Testis (tissue), 5 donors: ENCODE results near the gene FAM83D. TPM values are rescaled to one million over a fixed set of nuclear protein-coding genes. Genes with fewer than 3 reads are reported as not detected.
A peak's percentile ranks its signal among the peaks of the same experiment; 100 is the strongest.

Source experiments
- DNase-seq: peaks from one replicate; pipeline ENCODE4 v3.0.0-alpha.2; 2019
- H3K27ac ChIP-seq, 2 donors: fragments of 200-600 bp; sonication (generic); one replicate each; pipeline ENCODE4 v1.5.1; 2019
- H3K27me3 ChIP-seq: fragments of 200-600 bp; sonication (generic); one replicate; pipeline ENCODE4 v1.5.1; 2019
- H3K36me3 ChIP-seq: fragments of 200-600 bp; sonication (generic); one replicate; pipeline ENCODE4 v1.5.1; 2017; ENCODE audit warnings: low read depth; ENCODE audit errors: missing control alignments
- H3K4me1 ChIP-seq: fragments of 200-600 bp; sonication (generic); one replicate; pipeline ENCODE4 v1.5.1; 2019
- H3K4me3 ChIP-seq, 2 donors: fragments of 200-600 bp; sonication (generic); one replicate each; pipeline ENCODE4 v1.5.1; 2017 to 2019
- H3K9me3 ChIP-seq: fragments of 200-600 bp; sonication (generic); one replicate; pipeline ENCODE4 v1.5.1; 2017
- CTCF ChIP-seq, 3 experiments: fragments of 450-650 bp in 2 of 3; fragments of 200-600 bp in 1 of 3; sonication (generic) in 1 of 3; IDR thresholded peaks; one replicate each; pipeline ENCODE4 v1.5.1; 2016 to 2019; ENCODE audit warnings: antibody characterized with exemption in 3 of 3, mild to moderate bottlenecking in 2 of 3, moderate library complexity in 1 of 3
- POLR2A ChIP-seq: fragments of 450-650 bp; IDR thresholded peaks from one replicate; pipeline ENCODE4 v1.6.1; 2017; ENCODE audit warnings: antibody characterized with exemption, mild to moderate bottlenecking, moderate library complexity
- WGBS, 2 donors: methylation state at CpG; one replicate each; pipeline ENCODE4 v1.1.5; 2018; 5-methylcytosine and 5-hydroxymethylcytosine counted together
- intact Hi-C: fragments of 100-400 bp; cut with DNase I; formaldehyde crosslinking; loops from one replicate; pipeline ENCODE4 v1.15.1; 2023; ENCODE audit warnings: low total_unique reads
- long read RNA-seq, 2 donors: transcript quantifications; one replicate each; lab custom pipeline, GENCODE V29; 2026
- polyA plus RNA-seq: library from polyadenylated mRNA; stranded (reverse); fragments of 350-450 nt; fragmentation: Illumina TruSeq; extraction: RNeasy Lipid Tissue Mini Kit (QIAGEN cat#74804); gene quantifications from one replicate; pipeline ENCODE4 v1.2.3, GENCODE V29; 2014; ENCODE audit warnings: low read depth, low replicate concordance; ENCODE audit not compliant: insufficient read depth
- total RNA-seq, 2 donors: library from RNA; depleted of rRNA; stranded (reverse); fragments of >200 nt; gene quantifications; one replicate each; pipeline ENCODE4 v1.2.3, GENCODE V29; 2016

The FAM83D gene
- total RNA-seq (10 to 100 TPM; 13.1 to 13.7 TPM), polyA plus RNA-seq (10.1 TPM)
- long read RNA-seq, donor 1, transcript FAM83D-201 (4 exons, 2,475 nt): major isoform, 15 of 15 reads
- long read RNA-seq, donor 1, partial matches to known transcripts: 0 of 15 reads
- long read RNA-seq, donor 1, other reads (novel, unspliced or antisense): 0 of 15 reads
- long read RNA-seq, donor 2, partial matches to known transcripts: 0 of 3 reads
- long read RNA-seq, donor 2, other reads (novel, unspliced or antisense): 0 of 3 reads

- intact Hi-C loops: no loop called here
- Histone ChIP-seq H3K9me3 (no peaks in the 10 kb centered on the region), H3K36me3 (no peaks in the 10 kb centered on the region), H3K27ac (peak within 1 kb of the TSS in 1 of 2 donors; percentile 45), H3K4me3 (peak within 1 kb of the TSS; percentile 60 to 62), H3K4me1 (peaks cover 5% of the 10 kb centered on the region), H3K27me3 (no peaks in the 10 kb centered on the region)
- peak in 1 of 3 experiments; percentile 90 for TF ChIP-seq CTCF (IDR thresholded peaks at IDR 0.05)
- TF ChIP-seq POLR2A: no peak
- 0% methylated on average over 5 to 56 of the region's 95 CpGs for WGBS, 2 donors
- peak; percentile 97 for DNase-seq
These were observed at the start of gene FAM83D for GRCh38 chr20:38926142-38926933. Gene FAM83D, plus strand, starts transcription at chr20:38926417. Its CDS starts 26 bp downstream, at chr20:38926443.

GRCh38 chr20:38877483-38877882 lies 48.7 kb upstream of the FAM83D start:
- Histone ChIP-seq H3K9me3 (no peaks in the 10 kb centered on the region), H3K36me3 (no peaks in the 10 kb centered on the region), H3K4me1 (no peaks in the 10 kb centered on the region), H3K27ac (no peak overlapping the region), H3K27me3 (no peaks in the 10 kb centered on the region), H3K4me3 (no peak overlapping the region)
- no peak for TF ChIP-seq CTCF (IDR thresholded peaks at IDR 0.05)
- DNase-seq: no peak
- WGBS, 2 donors: 93% methylated on average over 6 of the region's 6 CpGs
- intact Hi-C loops: no loop called here

GRCh38 chr20:38878866-38879265 lies 47.4 kb upstream of the FAM83D start:
- Histone ChIP-seq H3K4me1 (no peaks in the 10 kb centered on the region), H3K9me3 (no peaks in the 10 kb centered on the region), H3K36me3 (no peaks in the 10 kb centered on the region), H3K4me3 (no peak overlapping the region), H3K27me3 (no peaks in the 10 kb centered on the region), H3K27ac (no peak overlapping the region)
- no peak for TF ChIP-seq POLR2A
- no peak for TF ChIP-seq CTCF (IDR thresholded peaks at IDR 0.05)
- DNase-seq: no peak
- WGBS, 2 donors: 27 to 38% methylated on average over 9 of the region's 9 CpGs
- intact Hi-C loops: no loop called here

GRCh38 chr20:38880952-38881735 lies 45.1 kb upstream of the FAM83D start:
- H3K36me3 ChIP-seq: no peaks in the 10 kb centered on the region
- H3K9me3 ChIP-seq: no peaks in the 10 kb centered on the region
- H3K27me3 ChIP-seq: no peaks in the 10 kb centered on the region
- TF ChIP-seq CTCF (IDR thresholded peaks at IDR 0.05) (no peak), POLR2A (no peak)
- no peak for DNase-seq
- H3K4me1 ChIP-seq: no peaks in the 10 kb centered on the region
- intact Hi-C loops: no loop called here
- WGBS, 2 donors: 74 to 79% methylated on average over 12 to 14 of the region's 14 CpGs
- H3K4me3 ChIP-seq: no peak overlapping the region
- no peak overlapping the region for H3K27ac ChIP-seq
